CD8-positive, alpha-beta memory T cell (primary cell): Measurements from ENCODE around the gene M1AP. TPM values are rescaled to one million over a fixed set of nuclear protein-coding genes. Genes with fewer than 3 reads are reported as not detected.

Source experiments
- CTCF ChIA-PET: fragments of 350-600 bp; sonication (Branson Sonifier 250); formaldehyde crosslinking; loops from one replicate; lab custom pipeline; 2021; ENCODE audit warnings: antibody characterized with exemption; lab: Charles Lee
- POLR2A ChIA-PET: fragments of 350-600 bp; sonication (Branson Sonifier 250); formaldehyde crosslinking; loops from one replicate; lab custom pipeline; 2021; ENCODE audit warnings: antibody characterized with exemption; lab: Charles Lee
- DNase-seq, 5 donors: peaks; one replicate each; pipeline versions ENCODE4 v3.0.0 to v3.0.0-alpha.2; 2020 to 2022; ENCODE audit warnings: mixed read lengths in 1 of 5
- H3K27ac ChIP-seq: one replicate; pipeline ENCODE4 v1.7.0; 2013; ENCODE audit warnings: low read depth, mild to moderate bottlenecking, low read length, moderate library complexity
- H3K27me3 ChIP-seq: 2 replicates; pipeline ENCODE4 v1.7.0; 2013; ENCODE audit warnings: low read length, mild to moderate bottlenecking; ENCODE audit not compliant: insufficient read depth, poor library complexity, severe bottlenecking
- H3K36me3 ChIP-seq: 2 replicates; pipeline ENCODE4 v1.7.0; 2013; ENCODE audit warnings: mild to moderate bottlenecking, low read length, moderate library complexity; ENCODE audit not compliant: insufficient read depth
- H3K4me1 ChIP-seq: 2 replicates; pipeline ENCODE4 v1.7.0; 2013; ENCODE audit warnings: mild to moderate bottlenecking, low read length, moderate library complexity; ENCODE audit not compliant: insufficient read depth
- H3K4me3 ChIP-seq: 2 replicates; pipeline ENCODE4 v1.7.0; 2013; ENCODE audit warnings: mild to moderate bottlenecking, low read length
- H3K9me3 ChIP-seq: 2 replicates; pipeline ENCODE4 v1.7.0; 2013; ENCODE audit warnings: mild to moderate bottlenecking, low read length
- H3K27ac Mint-ChIP-seq, 8 donors: one replicate each; pipeline ENCODE4 v1.8.0; 2020 to 2021; ENCODE audit warnings: mixed read lengths in 8 of 8, mild to moderate bottlenecking in 6 of 8, inconsistent platforms in 3 of 8, moderate library complexity in 3 of 8
- H3K27me3 Mint-ChIP-seq, 2 donors: one replicate each; pipeline ENCODE4 v1.8.0; 2020 to 2021; ENCODE audit warnings: mixed read lengths in 2 of 2, mild to moderate bottlenecking in 1 of 2, moderate library complexity in 1 of 2
- H3K36me3 Mint-ChIP-seq, 3 donors: one replicate each; pipeline ENCODE4 v1.8.0; 2020 to 2021; ENCODE audit warnings: mixed read lengths in 3 of 3, inconsistent platforms in 1 of 3, mild to moderate bottlenecking in 1 of 3
- H3K4me1 Mint-ChIP-seq, 3 donors: one replicate each; pipeline ENCODE4 v1.8.0; 2020 to 2021; ENCODE audit warnings: mixed read lengths in 3 of 3, inconsistent platforms in 1 of 3, mild to moderate bottlenecking in 1 of 3
- H3K4me3 Mint-ChIP-seq, 7 donors: one replicate each; pipeline ENCODE4 v1.8.0; 2020 to 2021; ENCODE audit warnings: mixed read lengths in 7 of 7, mild to moderate bottlenecking in 6 of 7, moderate library complexity in 4 of 7, inconsistent platforms in 2 of 7
- H3K9me3 Mint-ChIP-seq, 5 donors: one replicate each; pipeline ENCODE4 v1.8.0; 2020 to 2022; ENCODE audit warnings: mixed read lengths in 5 of 5, mild to moderate bottlenecking in 3 of 5, moderate library complexity in 2 of 5, inconsistent platforms in 1 of 5
- polyA plus RNA-seq: library from polyadenylated mRNA; unstranded; fragments of 300-500 nt; fragmentation: Illumina TruSeq; gene quantifications from one replicate; pipeline ENCODE4 v1.2.3, GENCODE V29; 2021
- total RNA-seq, 2 experiments: library from RNA; stranded (reverse); gene quantifications; one replicate each; pipeline ENCODE4 v1.2.3, GENCODE V29; 2021

The M1AP gene
- total and polyA plus RNA-seq, 3 experiments from 2014 or later = 0.39 TPM; not detected in 2

DNA sequence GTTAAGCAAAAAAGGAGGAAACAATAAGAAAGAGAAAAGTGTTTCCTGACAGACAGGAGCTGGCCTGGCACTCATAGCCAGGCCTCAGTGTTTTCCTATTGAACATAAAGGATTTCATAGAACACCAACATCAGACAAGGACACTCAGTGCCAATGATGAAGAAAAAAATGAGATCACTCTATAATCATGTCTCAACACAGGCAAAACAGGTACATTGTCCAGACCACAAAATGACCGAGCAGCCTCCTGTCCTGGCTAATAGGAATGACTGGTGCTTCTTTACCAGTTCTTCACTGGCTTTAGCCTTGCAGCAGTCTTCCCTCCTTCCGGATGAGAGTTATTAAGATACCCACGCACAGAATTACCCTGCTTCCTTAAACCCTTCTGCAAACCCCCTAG, 41.5 kb upstream of the M1AP start:
- no peaks in the 10 kb centered on the region for H3K9me3 Mint-ChIP-seq
- no peaks in the 10 kb centered on the region for H3K4me1 ChIP-seq
- H3K36me3 Mint-ChIP-seq = peaks cover 0 to 11% (median 2%) of the 10 kb centered on the region in 3 donors
- POLR2A ChIA-PET = no interaction called here
- H3K4me1 Mint-ChIP-seq = no peaks in the 10 kb centered on the region
- H3K4me3 Mint-ChIP-seq = no peak overlapping the region
- no peaks in the 10 kb centered on the region for H3K9me3 ChIP-seq
- DNase-seq = no peak
- no peaks in the 10 kb centered on the region for H3K27me3 ChIP-seq
- peak overlapping the region in 1 of 8 donors; percentile 61 for H3K27ac Mint-ChIP-seq
- no peaks in the 10 kb centered on the region for H3K36me3 ChIP-seq
- peaks cover 2 to 5% of the 10 kb centered on the region in 2 donors for H3K27me3 Mint-ChIP-seq
- no peak overlapping the region for H3K4me3 ChIP-seq
- H3K27ac ChIP-seq = no peak overlapping the region
- CTCF ChIA-PET = no interaction called here

DNA sequence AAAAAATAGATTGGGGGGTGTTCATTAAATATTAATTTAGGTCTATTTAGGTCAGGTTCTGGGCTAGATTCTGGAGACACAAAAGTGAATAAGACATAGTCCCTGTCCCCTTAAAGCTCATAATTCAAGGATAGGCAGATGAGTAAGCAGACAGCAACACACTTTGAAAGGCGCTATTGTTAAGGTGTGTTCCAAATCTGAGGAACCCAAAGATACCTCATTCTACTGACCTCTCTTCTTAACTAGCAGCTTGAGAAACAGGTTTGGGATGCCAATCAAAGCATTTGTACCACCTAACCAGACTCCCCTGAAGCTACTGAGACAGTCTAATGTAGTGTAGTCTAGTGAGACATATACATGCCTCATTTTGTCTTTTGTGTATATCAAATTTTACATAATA, 40.8 kb upstream of the M1AP start:
- no peaks in the 10 kb centered on the region for H3K9me3 Mint-ChIP-seq
- POLR2A ChIA-PET = no interaction called here
- H3K9me3 ChIP-seq = no peaks in the 10 kb centered on the region
- H3K36me3 ChIP-seq = no peaks in the 10 kb centered on the region
- H3K4me1 ChIP-seq = no peaks in the 10 kb centered on the region
- H3K4me3 Mint-ChIP-seq = no peak overlapping the region
- peaks cover 0 to 11% (median 5%) of the 10 kb centered on the region in 3 donors for H3K36me3 Mint-ChIP-seq
- H3K27me3 ChIP-seq = no peaks in the 10 kb centered on the region
- no peak overlapping the region for H3K4me3 ChIP-seq
- DNase-seq = no peak
- peaks cover 2 to 5% of the 10 kb centered on the region in 2 donors for H3K27me3 Mint-ChIP-seq
- no peaks in the 10 kb centered on the region for H3K4me1 Mint-ChIP-seq
- CTCF ChIA-PET = interaction anchor here (1.0 to 1.7 kb wide), 2 partner anchors 12 to 188 kb away, joined by 3 to 5 read pairs; no protein-coding TSS in a partner anchor
- H3K27ac Mint-ChIP-seq = no peak overlapping the region
- no peak overlapping the region for H3K27ac ChIP-seq

DNA sequence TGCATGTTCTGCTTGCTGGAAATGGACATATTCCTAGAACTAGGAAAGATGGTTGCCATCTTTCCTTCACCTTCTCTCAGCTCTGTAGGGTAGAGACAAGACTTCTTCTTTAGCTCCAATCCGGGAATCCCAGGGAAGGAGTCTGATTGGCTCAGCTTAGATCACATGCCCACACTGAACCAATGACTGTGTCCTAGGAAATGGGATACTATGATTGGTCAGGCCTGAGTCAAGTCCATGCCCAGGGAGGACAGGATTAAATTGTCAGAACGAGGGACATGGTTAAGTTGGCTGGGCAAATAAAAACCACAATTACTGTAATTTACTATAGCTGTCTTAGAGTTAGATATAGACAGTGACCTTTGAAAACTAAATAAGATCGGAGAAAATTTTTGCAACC, 37.3 kb upstream of the M1AP start:
- no peak overlapping the region for H3K27ac ChIP-seq
- peaks cover 0 to 20% (median 16%) of the 10 kb centered on the region in 3 donors for H3K36me3 Mint-ChIP-seq
- no peaks in the 10 kb centered on the region for H3K9me3 ChIP-seq
- no peaks in the 10 kb centered on the region for H3K9me3 Mint-ChIP-seq
- CTCF ChIA-PET = no interaction called here
- H3K27ac Mint-ChIP-seq = no peak overlapping the region
- peaks cover 0 to 2% of the 10 kb centered on the region in 2 donors for H3K27me3 Mint-ChIP-seq
- no peaks in the 10 kb centered on the region for H3K4me1 ChIP-seq
- no peaks in the 10 kb centered on the region for H3K36me3 ChIP-seq
- H3K4me3 Mint-ChIP-seq = no peak overlapping the region
- no peak overlapping the region for H3K4me3 ChIP-seq
- no peak for DNase-seq
- H3K27me3 ChIP-seq = no peaks in the 10 kb centered on the region
- POLR2A ChIA-PET = no interaction called here
- no peaks in the 10 kb centered on the region for H3K4me1 Mint-ChIP-seq

DNA sequence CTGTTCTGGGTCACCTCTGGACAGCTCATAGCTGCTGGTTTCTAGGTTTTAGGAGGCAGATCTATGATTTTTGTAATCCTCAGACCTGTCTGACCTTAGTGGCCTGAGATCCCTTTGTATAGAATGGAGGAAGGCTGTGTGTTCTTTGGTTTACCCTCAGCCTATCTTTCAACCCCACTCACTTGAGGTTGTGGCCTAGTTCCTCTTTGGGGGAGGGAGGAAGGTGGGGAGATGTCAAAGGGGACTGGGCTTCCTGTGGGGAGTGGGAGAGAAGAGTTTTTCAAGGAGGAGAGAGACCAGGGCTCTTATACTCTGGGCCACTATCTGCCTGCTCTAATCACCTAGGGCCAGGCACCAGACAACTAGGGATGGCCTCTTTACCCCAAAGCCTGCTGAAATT, 34.4 kb upstream of the M1AP start:
- peak overlapping the region in 1 of 8 donors; percentile 59 for H3K27ac Mint-ChIP-seq
- ChIA-PET CTCF (interaction anchor here (0.6 kb wide), 1 partner anchor 285 kb away, joined by 3 read pairs; no protein-coding TSS in a partner anchor), POLR2A (no interaction called here)
- H3K9me3 Mint-ChIP-seq = no peaks in the 10 kb centered on the region
- Histone ChIP-seq H3K27ac (no peak overlapping the region), H3K4me1 (no peaks in the 10 kb centered on the region), H3K9me3 (no peaks in the 10 kb centered on the region), H3K36me3 (no peaks in the 10 kb centered on the region), H3K4me3 (no peak overlapping the region), H3K27me3 (no peaks in the 10 kb centered on the region)
- H3K36me3 Mint-ChIP-seq = peaks cover 0 to 44% (median 33%) of the 10 kb centered on the region in 3 donors
- no peak for DNase-seq
- no peaks in the 10 kb centered on the region for H3K4me1 Mint-ChIP-seq
- H3K4me3 Mint-ChIP-seq = no peak overlapping the region
- H3K27me3 Mint-ChIP-seq = no peaks in the 10 kb centered on the region

DNA sequence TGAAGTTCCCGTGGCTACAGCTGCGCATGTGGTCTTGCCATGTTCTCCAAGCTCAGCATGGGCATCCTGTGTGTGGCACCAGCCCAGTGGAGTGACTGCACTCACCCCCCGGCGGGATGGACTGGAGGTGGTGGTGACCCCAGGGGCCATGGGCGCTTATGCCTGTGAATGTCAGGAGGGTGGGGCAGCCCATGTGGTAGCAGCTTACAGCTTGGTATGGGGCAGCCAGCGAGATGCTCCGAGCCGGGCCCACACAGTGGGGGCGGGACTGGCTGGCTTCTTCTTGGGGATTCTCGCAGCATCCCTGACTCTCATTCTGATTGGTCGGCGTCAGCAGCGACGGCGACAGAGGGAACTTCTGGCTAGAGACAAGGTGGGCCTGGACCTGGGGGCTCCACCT, 31.5 kb upstream of the M1AP start:
- H3K27me3 Mint-ChIP-seq = no peaks in the 10 kb centered on the region
- no peak overlapping the region for H3K4me3 ChIP-seq
- H3K36me3 ChIP-seq = peaks cover 14% of the 10 kb centered on the region
- no peaks in the 10 kb centered on the region for H3K9me3 ChIP-seq
- no peaks in the 10 kb centered on the region for H3K9me3 Mint-ChIP-seq
- no peak overlapping the region for H3K27ac ChIP-seq
- no peaks in the 10 kb centered on the region for H3K27me3 ChIP-seq
- CTCF ChIA-PET = no interaction called here
- no peaks in the 10 kb centered on the region for H3K4me1 ChIP-seq
- H3K27ac Mint-ChIP-seq = peak overlapping the region in 1 of 8 donors; percentile 3
- H3K36me3 Mint-ChIP-seq = peaks cover 5 to 71% (median 44%) of the 10 kb centered on the region in 3 donors
- DNase-seq = no peak
- no peaks in the 10 kb centered on the region for H3K4me1 Mint-ChIP-seq
- H3K4me3 Mint-ChIP-seq = no peak overlapping the region
- POLR2A ChIA-PET = no interaction called here

DNA sequence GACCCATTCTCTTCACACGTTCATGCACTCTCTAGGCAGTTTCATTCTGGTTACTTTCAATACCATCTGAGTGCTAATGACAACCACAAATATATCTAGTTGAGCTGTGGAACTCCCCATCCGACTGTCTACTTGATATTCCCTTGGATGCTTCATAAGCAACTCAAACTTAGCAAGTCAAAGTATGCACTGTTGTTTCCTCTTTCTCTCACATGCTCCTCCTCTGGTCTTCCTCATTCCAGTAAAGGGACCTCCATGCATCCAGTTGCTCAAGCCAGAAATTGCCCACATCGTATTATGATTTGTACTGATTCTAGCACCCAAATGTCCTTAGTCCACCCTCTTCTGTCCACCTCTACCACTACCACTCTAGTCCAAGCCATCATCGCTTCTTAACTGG, 28.2 kb upstream of the M1AP start:
- Histone ChIP-seq H3K9me3 (no peaks in the 10 kb centered on the region), H3K36me3 (peaks cover 20% of the 10 kb centered on the region), H3K27ac (no peak overlapping the region), H3K4me1 (no peaks in the 10 kb centered on the region), H3K27me3 (no peaks in the 10 kb centered on the region), H3K4me3 (no peak overlapping the region)
- Mint-ChIP-seq H3K4me3 (no peak overlapping the region), H3K4me1 (no peaks in the 10 kb centered on the region), H3K9me3 (no peaks in the 10 kb centered on the region), H3K36me3 (peaks cover 5 to 95% (median 50%) of the 10 kb centered on the region in 3 donors), H3K27ac (no peak overlapping the region), H3K27me3 (no peaks in the 10 kb centered on the region)
- no peak for DNase-seq
- POLR2A ChIA-PET = no interaction called here
- CTCF ChIA-PET = no interaction called here

DNA sequence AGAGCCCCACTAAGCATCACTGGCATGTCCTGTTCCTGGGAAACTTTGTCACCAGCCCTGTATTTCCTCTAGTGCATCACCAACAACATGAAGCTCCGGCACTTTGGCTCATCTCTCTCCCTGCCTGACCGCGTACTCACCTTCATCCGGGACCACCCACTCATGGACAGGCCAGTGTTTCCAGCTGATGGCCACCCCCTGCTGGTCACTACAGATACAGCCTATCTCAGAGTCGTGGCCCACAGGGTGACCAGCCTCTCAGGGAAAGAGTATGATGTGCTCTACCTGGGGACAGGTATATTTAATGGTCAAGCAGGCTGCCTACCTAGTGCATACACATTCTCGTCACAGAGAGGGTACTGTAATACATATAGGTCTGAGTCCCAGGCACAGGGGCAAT, 27.0 kb upstream of the M1AP start:
- H3K4me3 ChIP-seq = no peak overlapping the region
- H3K9me3 ChIP-seq = no peaks in the 10 kb centered on the region
- no peaks in the 10 kb centered on the region for H3K27me3 ChIP-seq
- H3K4me3 Mint-ChIP-seq = no peak overlapping the region
- no peak for DNase-seq
- H3K36me3 ChIP-seq = peaks cover 20% of the 10 kb centered on the region
- CTCF ChIA-PET = no interaction called here
- no peaks in the 10 kb centered on the region for H3K4me1 ChIP-seq
- POLR2A ChIA-PET = no interaction called here
- H3K36me3 Mint-ChIP-seq = peaks cover 5 to 93% (median 49%) of the 10 kb centered on the region in 3 donors
- H3K27ac Mint-ChIP-seq = no peak overlapping the region
- no peak overlapping the region for H3K27ac ChIP-seq
- no peaks in the 10 kb centered on the region for H3K27me3 Mint-ChIP-seq
- H3K9me3 Mint-ChIP-seq = no peaks in the 10 kb centered on the region
- no peaks in the 10 kb centered on the region for H3K4me1 Mint-ChIP-seq

DNA sequence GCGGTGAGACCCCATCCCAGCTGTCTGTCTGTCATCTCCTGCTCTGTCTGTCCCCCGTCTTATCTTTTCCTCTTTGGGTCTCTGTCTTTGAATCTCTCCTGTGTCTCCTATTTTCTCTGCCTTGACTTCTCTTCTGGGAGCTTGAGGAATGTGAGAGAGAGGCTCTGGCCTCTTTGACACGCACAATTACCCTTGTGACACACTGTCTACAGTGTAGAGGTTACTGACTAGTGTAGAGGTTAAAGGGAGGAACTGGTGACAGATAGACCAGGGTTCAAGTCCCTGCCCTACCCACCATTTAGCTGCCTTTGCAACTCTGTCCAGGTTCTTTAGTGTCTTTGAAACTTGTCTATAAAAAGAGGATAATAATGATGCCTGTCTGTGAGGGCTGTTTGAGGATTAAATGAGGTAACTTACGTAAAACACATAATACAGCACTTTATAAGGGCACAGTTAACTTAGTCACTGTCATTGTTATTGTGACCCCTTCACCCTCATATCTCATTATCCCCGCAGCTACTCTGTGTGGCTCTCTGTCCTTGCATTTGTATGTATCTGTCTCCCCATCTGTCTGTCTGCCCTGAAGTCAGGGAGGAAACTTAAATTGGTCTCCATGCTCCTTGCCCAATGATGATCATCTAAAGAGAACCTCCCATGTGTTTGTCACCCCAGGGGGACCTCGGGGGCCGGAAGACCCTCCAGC, 25.8 kb upstream of the M1AP start:
- H3K4me3 ChIP-seq = no peak overlapping the region
- H3K4me1 Mint-ChIP-seq = no peaks in the 10 kb centered on the region
- no peak overlapping the region for H3K27ac ChIP-seq
- H3K4me3 Mint-ChIP-seq = no peak overlapping the region
- H3K36me3 Mint-ChIP-seq = peaks cover 5 to 84% (median 45%) of the 10 kb centered on the region in 3 donors
- H3K4me1 ChIP-seq = no peaks in the 10 kb centered on the region
- H3K27me3 ChIP-seq = no peaks in the 10 kb centered on the region
- CTCF ChIA-PET = no interaction called here
- H3K9me3 ChIP-seq = no peaks in the 10 kb centered on the region
- H3K27me3 Mint-ChIP-seq = no peaks in the 10 kb centered on the region
- H3K9me3 Mint-ChIP-seq = no peaks in the 10 kb centered on the region
- no peak for DNase-seq
- no peak overlapping the region for H3K27ac Mint-ChIP-seq
- POLR2A ChIA-PET = no interaction called here
- peaks cover 20% of the 10 kb centered on the region for H3K36me3 ChIP-seq
